Head of caudate nucleus (tissue), 42 donors: ENCODE measurements around the gene PLCD3.
"Not testable (repeated sequence)": the region's sequence is repeated elsewhere in the genome, so short reads cannot be mapped to it uniquely, and the experiment has no call there.

Source experiments
- DNase-seq, 42 donors: peaks; one replicate each; pipeline versions ENCODE4 v3.0.0 to v3.0.0-alpha.2; 2020 to 2021; ENCODE audit warnings: mixed read lengths in 7 of 42
- intact Hi-C: fragments of 100-400 bp; cut with DNase I; formaldehyde crosslinking; loops from one replicate; pipeline ENCODE4 v1.15.0; 2022

PLCD3 gene

GRCh38 chr17:45137561-45138305, 5.4 kb upstream of the PLCD3 start:
- intact Hi-C loops: loop anchor here (2.0 kb wide), 1 partner anchor 59 kb away; no protein-coding TSS in a partner anchor
- no peak for DNase-seq

- no peak for DNase-seq
- intact Hi-C loops: loop anchor here (2.0 kb wide), 1 partner anchor 60 kb away; no protein-coding TSS in a partner anchor
Observed at GRCh38 chr17:45136846-45137560, 4.7 kb upstream of the PLCD3 start.

DNA sequence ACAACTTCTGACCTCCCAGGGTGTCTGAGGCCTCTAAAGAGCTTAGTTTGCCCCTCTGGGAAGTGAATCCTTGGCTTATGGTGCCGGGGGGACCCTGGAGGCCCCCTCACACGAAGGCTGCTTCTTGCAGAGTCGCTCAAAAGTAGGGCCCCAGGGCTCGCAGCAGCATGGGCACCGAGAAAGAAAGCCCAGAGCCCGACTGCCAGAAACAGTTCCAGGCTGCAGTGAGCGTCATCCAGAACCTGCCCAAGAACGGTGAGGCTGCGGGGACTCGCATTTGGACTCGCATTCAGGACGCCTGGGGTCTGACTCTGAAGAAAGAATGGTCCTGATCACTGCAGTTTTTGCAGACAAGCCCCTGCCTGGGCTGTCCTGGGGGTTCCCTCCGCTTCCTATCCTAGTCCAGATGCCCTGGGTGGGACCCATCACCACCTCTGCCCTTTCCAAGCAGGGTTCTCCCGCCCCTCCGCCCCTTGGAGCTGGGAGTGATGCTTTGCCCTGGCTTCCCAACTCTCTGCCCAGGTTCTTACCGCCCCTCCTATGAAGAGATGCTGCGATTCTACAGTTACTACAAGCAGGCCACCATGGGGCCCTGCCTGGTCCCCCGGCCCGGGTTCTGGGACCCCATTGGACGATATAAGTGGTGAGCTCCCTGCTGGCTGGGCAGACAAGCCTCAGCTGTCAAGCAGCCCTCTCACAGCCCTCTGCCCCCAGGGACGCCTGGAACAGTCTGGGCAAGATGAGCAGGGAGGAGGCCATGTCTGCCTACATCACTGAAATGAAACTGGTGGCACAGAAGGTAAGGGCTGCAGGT, 3.9 kb upstream of the PLCD3 start:
- DNase-seq: peak in 3 of 42 donors; percentile 27 to 43 (median 28)
- intact Hi-C loops: loop anchor here (2.0 kb wide), 1 partner anchor 61 kb away; no protein-coding TSS in a partner anchor

GRCh38 chr17:45135192-45135977, 3.1 kb upstream of the PLCD3 start, which contains the start of gene ACBD4:
TSS of gene ACBD4 (plus strand) at chr17:45135687. CDS start at chr17:45136145, 458 bp downstream.
- intact Hi-C loops: no loop called here
- DNase-seq: peak; percentile 90 to 99 (median 96)

- intact Hi-C loops: no loop called here
- peak; percentile 50 to 91 (median 79) for DNase-seq
Observed at GRCh38 chr17:45132572-45133463, 503 bp upstream of the PLCD3 start.

- peak in 23 of 42 donors; percentile 15 to 71 (median 48) for DNase-seq
- intact Hi-C loops: no loop called here
Observed at GRCh38 chr17:45131616-45132319, 547 bp downstream of the PLCD3 start.

GRCh38 chr17:45130681-45131615, 1.4 kb downstream of the PLCD3 start:
- DNase-seq: no peak
- intact Hi-C loops: no loop called here

GRCh38 chr17:45129940-45130680, 2.2 kb downstream of the PLCD3 start:
- intact Hi-C loops: no loop called here
- no peak for DNase-seq

DNA sequence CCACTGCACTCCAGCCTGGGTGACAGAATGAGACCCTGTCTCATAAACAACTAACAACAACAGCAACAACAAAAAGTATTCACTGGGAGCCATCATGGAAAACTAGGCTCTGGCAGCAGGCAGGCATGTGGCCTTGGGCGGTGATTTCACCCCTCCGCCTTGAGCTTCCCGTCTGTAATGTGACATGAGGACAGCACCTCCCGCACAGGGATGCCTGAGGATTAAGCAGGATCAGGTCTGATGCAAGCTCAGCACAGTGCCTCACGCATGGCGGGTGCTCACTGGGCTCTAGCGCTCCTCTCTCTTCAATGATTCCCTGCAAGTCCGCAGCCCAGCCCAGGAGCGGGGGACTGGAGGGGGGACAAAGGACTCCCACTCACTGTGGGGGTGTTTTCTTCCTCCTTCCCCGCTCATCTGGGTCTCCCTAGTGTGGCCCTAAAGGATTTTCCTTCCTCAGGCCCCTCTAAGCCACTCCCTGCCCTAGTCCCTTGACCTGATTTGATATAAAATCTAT, 2.8 kb downstream of the PLCD3 start:
- DNase-seq: no peak
- intact Hi-C loops: no loop called here

DNA sequence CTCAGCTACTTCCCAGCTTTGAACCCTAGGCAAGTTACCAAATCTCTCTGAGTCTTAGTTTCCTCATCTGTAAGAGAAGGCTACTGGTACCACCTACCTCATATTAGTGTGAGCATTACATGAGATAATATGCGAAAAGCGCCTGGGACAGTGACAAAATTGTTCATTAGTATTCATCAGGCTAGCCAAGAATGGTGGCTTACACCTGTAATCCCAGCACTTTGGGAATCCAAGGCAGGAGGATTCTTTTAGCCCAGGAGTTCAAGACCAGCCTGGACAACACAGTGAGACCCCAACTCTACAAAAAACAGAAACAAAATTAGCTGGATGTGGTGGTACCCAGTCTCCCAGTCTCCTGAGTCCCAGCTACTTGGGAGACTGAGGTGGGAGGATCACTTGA, 3.3 kb downstream of the PLCD3 start:
- intact Hi-C loops: no loop called here
- DNase-seq: no peak

DNA sequence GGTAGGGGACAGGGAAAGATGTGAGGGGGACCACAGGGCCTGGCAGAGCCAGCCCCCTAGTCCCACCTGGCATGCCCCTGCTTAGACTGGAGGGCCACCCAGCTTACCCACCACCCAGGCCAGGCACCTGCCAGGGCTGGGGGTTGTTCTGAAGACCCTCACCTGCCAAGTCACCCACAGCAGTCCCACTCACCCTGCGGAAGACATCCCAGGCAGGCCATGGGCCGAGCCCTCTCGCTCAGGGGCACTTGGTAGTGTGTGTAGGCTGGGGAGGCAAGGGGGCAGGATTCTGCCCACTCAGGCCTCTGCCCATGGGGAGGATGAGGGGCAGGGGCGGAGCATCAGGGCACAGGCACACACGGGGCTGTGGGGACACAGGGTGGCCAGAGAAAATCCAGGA, 4.0 kb downstream of the PLCD3 start:
- intact Hi-C loops: no loop called here
- no peak for DNase-seq

DNA sequence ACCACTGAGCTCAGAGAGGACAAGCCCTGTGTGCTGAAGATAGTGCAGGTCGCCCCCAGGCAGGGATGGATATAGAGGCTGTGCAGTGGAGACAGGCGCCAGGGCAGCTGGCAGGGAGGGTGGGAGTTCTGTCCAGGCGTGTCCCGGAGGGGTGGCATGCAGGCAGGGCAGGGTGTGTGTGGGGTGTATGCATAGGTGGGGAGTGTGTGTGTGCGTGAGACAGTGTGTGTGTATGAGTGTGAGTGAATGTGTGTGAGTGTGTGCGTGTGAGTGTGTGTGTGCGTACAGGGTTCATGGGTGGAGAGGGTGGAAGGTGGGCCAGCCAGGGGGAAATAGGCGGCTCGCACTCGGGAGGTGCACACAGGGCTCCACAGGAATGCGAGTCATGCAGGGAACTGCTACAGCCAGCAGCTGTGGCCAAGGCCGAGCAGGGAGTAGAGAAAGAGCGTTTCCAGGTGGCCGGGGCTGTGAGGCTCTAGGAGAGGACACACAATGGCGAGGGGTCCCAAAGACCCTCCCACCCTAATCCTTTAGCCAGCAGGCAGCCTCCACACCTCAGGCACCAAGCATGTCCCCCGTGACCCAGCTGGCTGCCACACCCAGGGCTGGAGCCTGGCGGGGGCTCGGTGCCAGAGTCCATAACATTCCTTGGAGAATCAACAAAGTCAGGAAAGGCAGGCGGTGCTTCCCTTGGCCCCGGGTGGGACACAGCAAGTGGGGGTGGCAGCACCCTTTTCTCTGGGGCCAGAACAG, 4.6 kb downstream of the PLCD3 start:
- intact Hi-C loops: no loop called here

GRCh38 chr17:45127207-45127547, 5.1 kb downstream of the PLCD3 start:
- intact Hi-C loops: no loop called here
- DNase-seq: no peak

More for the DNA sequence above, 4.6 kb downstream of the PLCD3 start:
- peak in 1 of 42 donors; percentile 1 for DNase-seq

- DNase-seq: no peak
- intact Hi-C loops: no loop called here
Observed at GRCh38 chr17:45125509-45125908, 6.8 kb downstream of the PLCD3 start.

- intact Hi-C loops, DNase-seq: not testable (repeated sequence)
Observed at GRCh38 chr17:45124797-45125122, 7.6 kb downstream of the PLCD3 start.
